ENCODE measurements around the gene ALB.

The ALB gene

DNA sequence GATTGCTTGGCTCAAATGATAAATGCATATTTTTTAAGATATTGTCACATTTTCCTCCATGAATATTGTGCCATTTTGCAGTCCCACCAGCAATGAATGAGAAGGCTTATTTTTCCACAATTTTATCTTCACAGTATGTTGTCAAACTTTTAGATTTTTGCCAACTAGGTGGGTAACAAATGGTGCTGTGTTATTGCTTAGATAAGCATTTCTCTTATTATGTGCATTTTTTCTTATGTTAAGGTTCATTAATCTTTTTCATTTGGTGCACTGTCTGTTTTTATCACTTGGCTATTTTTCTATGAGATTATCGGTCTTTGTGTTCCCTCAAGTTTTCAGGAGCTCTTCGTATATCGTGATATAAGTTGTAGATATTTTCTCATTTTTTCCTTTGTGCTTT, 64.1 kb downstream of the ALB start:
- H3K4me3 ChIP-seq (ENCODE audit: low read depth, low read length) = no peak overlapping the region
- DNase-seq (ENCODE audit: low read depth) = no peak
- TF ChIP-seq, protein P1, sequence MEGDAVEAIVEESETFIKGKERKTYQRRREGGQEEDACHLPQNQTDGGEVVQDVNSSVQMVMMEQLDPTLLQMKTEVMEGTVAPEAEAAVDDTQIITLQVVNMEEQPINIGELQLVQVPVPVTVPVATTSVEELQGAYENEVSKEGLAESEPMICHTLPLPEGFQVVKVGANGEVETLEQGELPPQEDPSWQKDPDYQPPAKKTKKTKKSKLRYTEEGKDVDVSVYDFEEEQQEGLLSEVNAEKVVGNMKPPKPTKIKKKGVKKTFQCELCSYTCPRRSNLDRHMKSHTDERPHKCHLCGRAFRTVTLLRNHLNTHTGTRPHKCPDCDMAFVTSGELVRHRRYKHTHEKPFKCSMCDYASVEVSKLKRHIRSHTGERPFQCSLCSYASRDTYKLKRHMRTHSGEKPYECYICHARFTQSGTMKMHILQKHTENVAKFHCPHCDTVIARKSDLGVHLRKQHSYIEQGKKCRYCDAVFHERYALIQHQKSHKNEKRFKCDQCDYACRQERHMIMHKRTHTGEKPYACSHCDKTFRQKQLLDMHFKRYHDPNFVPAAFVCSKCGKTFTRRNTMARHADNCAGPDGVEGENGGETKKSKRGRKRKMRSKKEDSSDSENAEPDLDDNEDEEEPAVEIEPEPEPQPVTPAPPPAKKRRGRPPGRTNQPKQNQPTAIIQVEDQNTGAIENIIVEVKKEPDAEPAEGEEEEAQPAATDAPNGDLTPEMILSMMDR (conservative IDR thresholded peaks at IDR 0.05; ENCODE audit: low read depth, low read length) = no peak

DNA sequence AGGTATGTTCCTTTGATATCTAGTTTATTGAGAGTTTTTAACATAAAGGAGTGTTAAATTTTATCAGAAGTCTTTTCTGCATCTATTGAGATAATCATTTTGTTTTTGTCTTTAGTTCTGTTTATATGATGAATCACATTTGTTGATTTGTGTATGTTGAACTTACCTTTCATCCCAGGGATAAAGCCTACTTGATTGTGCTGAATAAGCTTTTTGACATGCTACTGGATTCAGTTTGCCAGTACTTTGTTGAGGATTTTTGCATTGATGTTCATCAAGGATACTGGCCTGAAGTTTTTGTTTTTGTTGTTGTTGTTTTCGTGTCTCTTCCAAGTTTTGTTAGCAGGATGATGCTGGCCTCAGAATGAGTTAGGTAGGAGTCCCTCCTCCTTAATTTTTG, 66.6 kb downstream of the ALB start:
- TF ChIP-seq, protein P1 (conservative IDR thresholded peaks at IDR 0.05; ENCODE audit: low read depth, low read length) = no peak
- H3K4me3 ChIP-seq (ENCODE audit: low read depth, low read length) = no peak overlapping the region
- DNase-seq (ENCODE audit: low read depth) = no peak

Data from choroid plexus epithelial cell (primary cell).